Activated CD4-positive, alpha-beta T cell treated with anti-CD3 and anti-CD28 coated beads, Interleukin-2, Interleukin-4, amounts not matched to agents 100 ng/mL and 50 ng/mL, durations not matched to agents 16 hours and 8 hours (primary cell): ENCODE results near the gene GPATCH2L.

Source experiments
- DNase-seq: peaks from one replicate; pipeline ENCODE4 v3.0.0-alpha.2; 2020; ENCODE audit warnings: low spot score

GPATCH2L gene

GRCh38 chr14:76136476-76137110, 15.1 kb upstream of the GPATCH2L start:
- no peak for DNase-seq

GRCh38 chr14:76138119-76138757, 13.5 kb upstream of the GPATCH2L start:
- DNase-seq = no peak

- no peak for DNase-seq
Observed at GRCh38 chr14:76138758-76139723, 12.7 kb upstream of the GPATCH2L start.

GRCh38 chr14:76143642-76144041, 8.1 kb upstream of the GPATCH2L start:
- no peak for DNase-seq

GRCh38 chr14:76146976-76147375, 4.7 kb upstream of the GPATCH2L start:
- DNase-seq = no peak

GRCh38 chr14:76149196-76149595, 2.5 kb upstream of the GPATCH2L start:
- DNase-seq = no peak

- DNase-seq = peak; percentile 86
Observed at GRCh38 chr14:76152333-76152681, 585 bp downstream of the GPATCH2L start.

GRCh38 chr14:76153919-76154318, 2.2 kb downstream of the GPATCH2L start:
- no peak for DNase-seq

- DNase-seq = no peak
Observed at GRCh38 chr14:76154539-76155126, 2.9 kb downstream of the GPATCH2L start.

- no peak for DNase-seq
Observed at GRCh38 chr14:76163668-76164363, 12.1 kb downstream of the GPATCH2L start.

GRCh38 chr14:76168531-76168930, 16.8 kb downstream of the GPATCH2L start:
- DNase-seq = no peak

GRCh38 chr14:76169776-76170175, 18.1 kb downstream of the GPATCH2L start:
- DNase-seq = no peak

GRCh38 chr14:76174982-76175381, 23.3 kb downstream of the GPATCH2L start:
- no peak for DNase-seq

- no peak for DNase-seq
Observed at GRCh38 chr14:76175942-76176341, 24.2 kb downstream of the GPATCH2L start.

- no peak for DNase-seq
Observed at GRCh38 chr14:76181546-76181945, 29.8 kb downstream of the GPATCH2L start.

- DNase-seq = no peak
Observed at GRCh38 chr14:76186308-76187027, 34.7 kb downstream of the GPATCH2L start.

GRCh38 chr14:76191297-76191696, 39.6 kb downstream of the GPATCH2L start:
- no peak for DNase-seq

GRCh38 chr14:76193696-76194095, 42.0 kb downstream of the GPATCH2L start:
- DNase-seq = no peak

- DNase-seq = no peak
Observed at GRCh38 chr14:76194327-76194726, 42.6 kb downstream of the GPATCH2L start.

GRCh38 chr14:76195003-76195402, 43.3 kb downstream of the GPATCH2L start:
- DNase-seq = no peak
